Measurements from ENCODE around the gene SOCS2. TPM values are rescaled to one million over a fixed set of nuclear protein-coding genes. Genes with fewer than 3 reads are reported as not detected.

Gene SOCS2
- polyA plus RNA-seq, 2 of the 4 experiments (the other 2 are of a cell fraction): 21.8 to 22.2 TPM

- TF ChIP-seq HMGXB4 (CRISPR knock-in tag; IDR thresholded peaks at IDR 0.05; ENCODE audit: borderline replicate concordance) (no peak), KDM5A (IDR thresholded peaks at IDR 0.05) (no peak)
Measured at GRCh38 chr12:93541578-93542225, 30.8 kb upstream of the SOCS2 start (continued).

DNA sequence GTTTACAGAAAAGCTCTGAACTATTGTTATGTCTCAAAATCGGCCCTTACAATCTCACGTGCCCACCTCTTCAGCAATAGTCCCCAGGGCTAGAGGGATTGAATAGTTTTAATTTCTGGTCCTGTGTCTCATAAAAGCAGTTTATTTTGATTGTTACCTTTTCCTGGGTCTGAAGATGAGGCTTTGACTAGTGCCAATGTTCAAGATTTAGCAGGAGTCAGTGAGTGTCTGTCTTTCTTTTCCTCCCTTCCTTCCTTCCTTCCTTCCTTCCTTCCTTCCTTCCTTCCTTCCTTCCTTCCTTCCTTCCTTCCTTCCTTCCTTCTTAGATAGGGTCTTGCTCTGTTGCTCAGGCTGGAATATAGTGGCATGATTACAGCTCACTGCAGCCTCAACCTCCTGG, 24.7 kb upstream of the SOCS2 start:
- CTCF ChIA-PET: interaction anchor here (1.3 kb wide), 1 partner anchor 554 kb away, joined by 4 read pairs; no protein-coding TSS in a partner anchor
- no peak for TF ChIP-seq BCL3 (IDR thresholded peaks at IDR 0.05)
- no peak for TF ChIP-seq RCOR1 (IDR thresholded peaks at IDR 0.05; ENCODE audit: low read depth, low read length)
- TF ChIP-seq FOXS1 (CRISPR knock-in tag; IDR thresholded peaks at IDR 0.05): no peak
- TF ChIP-seq MYC (IDR thresholded peaks at IDR 0.05; ENCODE audit: borderline replicate concordance, low read length): no peak
- no peak for TF ChIP-seq EHMT2 (IDR thresholded peaks at IDR 0.05; ENCODE audit: low read depth)
- TF ChIP-seq, protein P1, sequence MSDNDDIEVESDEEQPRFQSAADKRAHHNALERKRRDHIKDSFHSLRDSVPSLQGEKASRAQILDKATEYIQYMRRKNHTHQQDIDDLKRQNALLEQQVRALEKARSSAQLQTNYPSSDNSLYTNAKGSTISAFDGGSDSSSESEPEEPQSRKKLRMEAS (IDR thresholded peaks at IDR 0.05): no peak
- TF ChIP-seq NR3C1 (IDR thresholded peaks at IDR 0.05): no peak
- TF ChIP-seq CBX2 (IDR thresholded peaks at IDR 0.05; ENCODE audit: borderline replicate concordance, low read depth): no peak
- Histone ChIP-seq H3K4me2 (no peak overlapping the region), H3K27ac (no peak overlapping the region), H3K9me3 (no peaks in the 10 kb centered on the region), H3K4me1 (no peaks in the 10 kb centered on the region), H3K4me3 (no peak overlapping the region)
- POLR2A ChIA-PET: no interaction called here
- no peak for DNase-seq (ENCODE audit: low read depth in 1 of 2, low spot score in 1 of 2)
- FAIRE-seq: no peak
- ATAC-seq: no peak
- WGBS (ENCODE audit: missing lambda C conversion rate): 80% methylated on average over 2 of the region's 2 CpGs

DNA sequence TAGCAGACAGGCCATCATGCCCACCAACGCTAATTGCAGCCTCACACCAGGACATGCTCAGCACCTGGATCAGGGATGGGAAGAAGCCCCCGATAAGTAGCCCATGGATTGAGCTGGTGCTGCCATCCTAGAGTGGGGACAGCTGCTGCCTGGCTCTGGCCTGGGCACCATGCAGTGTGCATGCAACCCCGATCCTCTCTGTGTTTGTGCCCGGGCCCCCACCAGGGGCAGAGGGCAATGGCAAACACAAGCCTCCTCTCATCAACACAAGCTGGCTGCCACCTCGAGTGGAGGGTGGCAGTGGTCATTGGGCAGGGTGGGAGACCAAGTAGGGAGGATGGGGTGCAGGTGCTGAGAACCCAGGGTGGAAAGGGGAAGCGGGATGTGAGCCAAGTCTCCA, 23.3 kb upstream of the SOCS2 start:
- ATAC-seq (no peak), DNase-seq (ENCODE audit: low read depth in 1 of 2, low spot score in 1 of 2) (no peak), FAIRE-seq (no peak)
- ChIA-PET POLR2A (no interaction called here), CTCF (no interaction called here)
- WGBS (ENCODE audit: missing lambda C conversion rate): 60% methylated on average over 5 of the region's 6 CpGs
- Histone ChIP-seq H3K9me3 (no peaks in the 10 kb centered on the region), H3K27ac (no peak overlapping the region), H3K4me1 (no peaks in the 10 kb centered on the region), H3K4me2 (no peak overlapping the region), H3K4me3 (no peak overlapping the region)
- TF ChIP-seq ESRRA (IDR thresholded peaks at IDR 0.05; ENCODE audit: borderline replicate concordance, low read length): no peak
- no peak for TF ChIP-seq REST (IDR thresholded peaks at IDR 0.05)
- TF ChIP-seq MYC (IDR thresholded peaks at IDR 0.05; ENCODE audit: borderline replicate concordance, low read length): no peak
- TF ChIP-seq MAZ (IDR thresholded peaks at IDR 0.05; ENCODE audit: borderline replicate concordance, low read depth, low read length): no peak
- no peak for TF ChIP-seq NR3C1 (IDR thresholded peaks at IDR 0.05)
- no peak for TF ChIP-seq SMC3 (IDR thresholded peaks at IDR 0.05)
- TF ChIP-seq HDAC2 (IDR thresholded peaks at IDR 0.05): no peak
- no peak for TF ChIP-seq CBX2 (IDR thresholded peaks at IDR 0.05; ENCODE audit: borderline replicate concordance, low read depth)
- no peak for TF ChIP-seq FOXS1 (CRISPR knock-in tag; IDR thresholded peaks at IDR 0.05)
- TF ChIP-seq, protein P2, sequence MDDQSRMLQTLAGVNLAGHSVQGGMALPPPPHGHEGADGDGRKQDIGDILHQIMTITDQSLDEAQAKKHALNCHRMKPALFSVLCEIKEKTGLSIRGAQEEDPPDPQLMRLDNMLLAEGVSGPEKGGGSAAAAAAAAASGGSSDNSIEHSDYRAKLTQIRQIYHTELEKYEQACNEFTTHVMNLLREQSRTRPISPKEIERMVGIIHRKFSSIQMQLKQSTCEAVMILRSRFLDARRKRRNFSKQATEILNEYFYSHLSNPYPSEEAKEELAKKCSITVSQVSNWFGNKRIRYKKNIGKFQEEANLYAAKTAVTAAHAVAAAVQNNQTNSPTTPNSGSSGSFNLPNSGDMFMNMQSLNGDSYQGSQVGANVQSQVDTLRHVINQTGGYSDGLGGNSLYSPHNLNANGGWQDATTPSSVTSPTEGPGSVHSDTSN (IDR thresholded peaks at IDR 0.05): no peak
- TF ChIP-seq RCOR1 (IDR thresholded peaks at IDR 0.05; ENCODE audit: low read depth, low read length): no peak
